Prostate gland (tissue), 2 donors: ENCODE measurements around the gene ATP9A. TPM values are rescaled to one million over a fixed set of nuclear protein-coding genes. Genes with fewer than 3 reads are reported as not detected.

Experiments used
- DNase-seq: peaks from one replicate; pipeline ENCODE4 v3.0.0-alpha.2; 2019; ENCODE audit warnings: low spot score
- H3K27ac ChIP-seq, 2 donors: fragments of 200-600 bp; sonication (generic); 2 replicates each; pipeline ENCODE4 v1.5.1; 2017 to 2019
- H3K27me3 ChIP-seq: fragments of 200-600 bp; sonication (generic); replicated peaks from 2 replicates; pipeline ENCODE4 v1.5.1; 2019; ENCODE audit not compliant: insufficient read depth
- H3K36me3 ChIP-seq, 2 donors: fragments of 200-600 bp; sonication (generic); 1 replicate in 1 of 2; 2 replicates in 1 of 2; pipeline versions ENCODE4 v1.5.1 to v1.8.1; 2017 to 2019
- H3K4me1 ChIP-seq: fragments of 200-600 bp; sonication (generic); replicated peaks from 2 replicates; pipeline ENCODE4 v1.5.1; 2019
- H3K4me3 ChIP-seq, 2 donors: fragments of 200-600 bp; sonication (generic); 2 replicates each; pipeline ENCODE4 v1.5.1; 2017 to 2019
- H3K9me3 ChIP-seq: fragments of 200-600 bp; sonication (generic); 2 replicates; pipeline ENCODE4 v1.5.1; 2017
- POLR2A ChIP-seq: fragments of 450-650 bp; IDR thresholded peaks from one replicate; pipeline ENCODE4 v1.6.1; 2016; ENCODE audit warnings: antibody characterized with exemption, mild to moderate bottlenecking
- POLR2AphosphoS5 ChIP-seq: sonication (generic); formaldehyde crosslinking; IDR thresholded peaks from one replicate; pipeline ENCODE4 v1.6.1; 2017; ENCODE audit warnings: antibody characterized with exemption
- WGBS: methylation state at CpG from one replicate; pipeline ENCODE4 v1.1.5; 2018; 5-methylcytosine and 5-hydroxymethylcytosine counted together
- intact Hi-C: fragments of 100-400 bp; cut with DNase I; formaldehyde crosslinking; loops from one replicate; pipeline ENCODE4 v1.14.2; 2022
- total RNA-seq, 2 donors: library from RNA; depleted of rRNA; stranded (reverse); fragments of >200 nt; gene quantifications; one replicate each; pipeline ENCODE4 v1.1.0, GENCODE V29; 2016
- TF ChIP-seq, protein P1 (sequence below), 4 experiments: fragments of 200-600 bp in 2 of 4; fragments of 450-650 bp in 2 of 4; sonication (generic) in 2 of 4; IDR thresholded peaks; 1 replicate in 3 of 4; 2 replicates in 1 of 4; pipeline ENCODE4 v1.5.1; 2016 to 2019; ENCODE audit warnings: antibody characterized with exemption in 4 of 4, mild to moderate bottlenecking in 2 of 4, moderate library complexity in 2 of 4

The ATP9A gene
- total RNA-seq, 2 donors from 2014 or later = 35.1 to 118 TPM

DNA sequence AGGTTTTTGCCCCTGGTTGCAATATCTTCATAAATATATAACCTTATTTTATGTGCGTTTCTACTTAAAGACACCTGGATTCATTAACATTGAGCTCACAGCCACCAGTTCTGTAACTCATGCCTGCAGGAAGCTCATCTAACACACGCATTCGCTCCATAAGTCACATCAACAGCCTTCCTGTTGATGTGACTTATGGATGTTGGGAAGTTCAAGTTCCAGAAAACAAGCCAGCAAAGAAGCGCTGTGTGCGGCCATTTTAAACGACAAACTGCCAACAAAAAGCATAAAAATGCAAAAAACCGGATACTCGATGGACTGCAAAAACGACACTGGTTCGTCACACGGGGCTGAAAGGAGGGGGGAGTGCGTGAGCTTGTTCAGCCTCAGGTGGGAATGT is 147.8 kb downstream of the ATP9A start:
- intact Hi-C loops = loop anchor here (10.0 kb wide), 1 partner anchor 636 kb away; no protein-coding TSS in a partner anchor
- 90% methylated on average over 12 of the region's 12 CpGs for WGBS
- no peaks in the 10 kb centered on the region for H3K9me3 ChIP-seq
- H3K4me1 ChIP-seq = no peaks in the 10 kb centered on the region
- TF ChIP-seq, protein P1, sequence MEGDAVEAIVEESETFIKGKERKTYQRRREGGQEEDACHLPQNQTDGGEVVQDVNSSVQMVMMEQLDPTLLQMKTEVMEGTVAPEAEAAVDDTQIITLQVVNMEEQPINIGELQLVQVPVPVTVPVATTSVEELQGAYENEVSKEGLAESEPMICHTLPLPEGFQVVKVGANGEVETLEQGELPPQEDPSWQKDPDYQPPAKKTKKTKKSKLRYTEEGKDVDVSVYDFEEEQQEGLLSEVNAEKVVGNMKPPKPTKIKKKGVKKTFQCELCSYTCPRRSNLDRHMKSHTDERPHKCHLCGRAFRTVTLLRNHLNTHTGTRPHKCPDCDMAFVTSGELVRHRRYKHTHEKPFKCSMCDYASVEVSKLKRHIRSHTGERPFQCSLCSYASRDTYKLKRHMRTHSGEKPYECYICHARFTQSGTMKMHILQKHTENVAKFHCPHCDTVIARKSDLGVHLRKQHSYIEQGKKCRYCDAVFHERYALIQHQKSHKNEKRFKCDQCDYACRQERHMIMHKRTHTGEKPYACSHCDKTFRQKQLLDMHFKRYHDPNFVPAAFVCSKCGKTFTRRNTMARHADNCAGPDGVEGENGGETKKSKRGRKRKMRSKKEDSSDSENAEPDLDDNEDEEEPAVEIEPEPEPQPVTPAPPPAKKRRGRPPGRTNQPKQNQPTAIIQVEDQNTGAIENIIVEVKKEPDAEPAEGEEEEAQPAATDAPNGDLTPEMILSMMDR (IDR thresholded peaks at IDR 0.05) = no peak
- TF ChIP-seq POLR2AphosphoS5 (no peak), POLR2A (no peak)
- H3K36me3 ChIP-seq = peaks cover 0 to 10% of the 10 kb centered on the region in 2 donors
- H3K27ac ChIP-seq = no peak overlapping the region
- DNase-seq = no peak
- H3K4me3 ChIP-seq = no peak overlapping the region
- H3K27me3 ChIP-seq = no peaks in the 10 kb centered on the region

DNA sequence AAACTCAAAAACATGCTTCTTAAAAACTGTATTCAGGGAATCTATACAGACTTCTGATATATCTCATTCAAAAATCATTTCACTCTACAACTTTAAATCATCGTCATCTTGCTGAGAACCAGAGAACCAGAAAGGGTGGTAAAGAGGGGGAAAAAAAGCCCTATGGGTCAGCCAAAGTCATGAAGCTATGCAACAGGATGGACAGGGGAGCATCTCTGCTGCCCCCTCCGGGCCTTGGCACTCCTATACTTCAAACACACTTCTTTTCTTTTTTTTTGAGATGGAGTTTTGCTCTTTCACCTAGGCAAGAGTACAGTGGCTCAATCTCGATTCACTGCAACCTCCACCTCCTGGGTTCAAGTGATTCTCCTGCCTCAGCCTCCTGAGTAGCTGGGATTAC is 152.1 kb downstream of the ATP9A start:
- 85% methylated on average over 3 of the region's 3 CpGs for WGBS

DNA sequence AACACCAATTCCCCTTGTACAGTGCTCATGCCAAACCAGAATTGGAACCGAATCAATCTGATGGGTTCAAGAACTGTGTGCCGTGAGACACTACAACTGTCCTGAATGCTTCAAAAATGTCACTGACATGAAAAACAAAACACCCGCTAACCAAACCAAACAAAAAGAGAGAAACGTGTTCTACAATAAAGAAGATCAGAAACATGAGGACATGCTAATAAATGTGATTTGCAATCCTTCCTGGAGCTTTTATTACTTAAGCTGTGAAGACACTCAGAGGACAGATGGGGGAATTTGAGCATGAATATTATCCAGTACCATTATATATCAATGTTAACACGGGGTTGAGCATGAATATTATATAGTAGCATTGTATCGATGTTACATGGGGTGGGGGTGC is 153.5 kb downstream of the ATP9A start:
- H3K4me1 ChIP-seq = no peaks in the 10 kb centered on the region
- no peak overlapping the region for H3K4me3 ChIP-seq
- no peak for TF ChIP-seq POLR2A
- no peak for TF ChIP-seq POLR2AphosphoS5
- TF ChIP-seq, protein P1 (IDR thresholded peaks at IDR 0.05) = no peak
- 28% methylated on average over 6 of the region's 6 CpGs for WGBS
- DNase-seq = no peak
- H3K27me3 ChIP-seq = no peaks in the 10 kb centered on the region
- H3K36me3 ChIP-seq = peaks cover 0 to 4% of the 10 kb centered on the region in 2 donors
- no peaks in the 10 kb centered on the region for H3K9me3 ChIP-seq
- intact Hi-C loops = no loop called here
- H3K27ac ChIP-seq = no peak overlapping the region

More for the DNA sequence above, 152.1 kb downstream of the ATP9A start:
- Histone ChIP-seq H3K27ac (no peak overlapping the region), H3K4me1 (no peaks in the 10 kb centered on the region), H3K4me3 (no peak overlapping the region), H3K27me3 (no peaks in the 10 kb centered on the region), H3K36me3 (peaks cover 0 to 4% of the 10 kb centered on the region in 2 donors), H3K9me3 (no peaks in the 10 kb centered on the region)
- no peak for DNase-seq
- intact Hi-C loops = no loop called here
- no peak for TF ChIP-seq POLR2A
- no peak for TF ChIP-seq POLR2AphosphoS5
- TF ChIP-seq, protein P1 (IDR thresholded peaks at IDR 0.05) = no peak

DNA sequence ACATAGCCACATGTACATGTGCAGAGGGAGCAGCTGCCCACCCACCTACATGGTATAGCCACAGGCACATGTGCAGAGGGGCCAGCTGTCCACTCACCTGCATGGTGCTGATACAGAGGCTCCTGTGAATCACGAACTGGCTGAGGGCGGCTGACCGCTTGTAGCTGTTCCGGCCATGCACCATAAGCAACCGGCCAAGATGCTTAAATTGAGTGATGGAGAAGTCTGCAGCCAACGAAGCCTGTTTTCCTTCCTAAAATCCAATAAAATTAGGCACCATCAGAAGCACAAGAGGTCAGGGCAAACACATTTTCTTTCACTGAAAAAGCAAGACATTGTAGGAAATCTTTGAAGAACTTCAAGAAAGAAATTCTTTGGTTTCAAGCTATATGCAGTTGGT is 154.6 kb downstream of the ATP9A start:
- H3K27me3 ChIP-seq = no peaks in the 10 kb centered on the region
- WGBS = 79% methylated on average over 6 of the region's 6 CpGs
- H3K27ac ChIP-seq = no peak overlapping the region
- peaks cover 0 to 4% of the 10 kb centered on the region in 2 donors for H3K36me3 ChIP-seq
- TF ChIP-seq, protein P1 (IDR thresholded peaks at IDR 0.05) = no peak
- no peak for TF ChIP-seq POLR2AphosphoS5
- TF ChIP-seq POLR2A = no peak
- no peak for DNase-seq
- H3K4me3 ChIP-seq = no peak overlapping the region
- intact Hi-C loops = no loop called here
- H3K4me1 ChIP-seq = no peaks in the 10 kb centered on the region
- no peaks in the 10 kb centered on the region for H3K9me3 ChIP-seq

DNA sequence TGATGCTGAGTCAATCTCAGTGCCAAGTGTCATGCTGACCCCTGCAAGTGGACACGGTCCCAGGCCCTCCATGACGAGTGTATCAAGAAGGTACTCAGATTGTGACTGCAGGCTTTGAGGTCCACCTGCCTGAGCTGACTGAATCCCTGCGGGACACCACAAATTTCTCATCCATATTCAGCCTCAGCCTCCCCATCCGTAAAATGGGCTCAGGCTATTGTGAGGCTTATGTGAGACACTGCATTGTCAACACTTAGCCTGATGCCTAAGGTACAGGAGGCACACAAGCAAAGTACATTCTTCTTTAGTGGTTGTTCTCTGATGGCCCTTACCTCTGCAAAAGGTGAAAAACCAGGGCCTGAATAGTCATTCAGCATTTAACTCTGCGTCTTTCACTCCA is 155.3 kb downstream of the ATP9A start:
- H3K4me1 ChIP-seq = no peaks in the 10 kb centered on the region
- no peak for DNase-seq
- H3K27me3 ChIP-seq = no peaks in the 10 kb centered on the region
- WGBS = 90% methylated on average over 5 of the region's 5 CpGs
- H3K4me3 ChIP-seq = no peak overlapping the region
- H3K27ac ChIP-seq = no peak overlapping the region
- intact Hi-C loops = no loop called here
- no peaks in the 10 kb centered on the region for H3K36me3 ChIP-seq
- H3K9me3 ChIP-seq = no peaks in the 10 kb centered on the region
- TF ChIP-seq, protein P1 (IDR thresholded peaks at IDR 0.05) = no peak
- TF ChIP-seq POLR2A (no peak), POLR2AphosphoS5 (no peak)
